ENCODE data around the gene TMEM53. TPM values are rescaled to one million over a fixed set of nuclear protein-coding genes. Genes with fewer than 3 reads are reported as not detected.
"Not testable (repeated sequence)": the region's sequence is repeated elsewhere in the genome, so short reads cannot be mapped to it uniquely, and the experiment has no call there.

TMEM53 gene
- total RNA-seq, 1 donor from 2014 or later: 7.3 TPM

DNA sequence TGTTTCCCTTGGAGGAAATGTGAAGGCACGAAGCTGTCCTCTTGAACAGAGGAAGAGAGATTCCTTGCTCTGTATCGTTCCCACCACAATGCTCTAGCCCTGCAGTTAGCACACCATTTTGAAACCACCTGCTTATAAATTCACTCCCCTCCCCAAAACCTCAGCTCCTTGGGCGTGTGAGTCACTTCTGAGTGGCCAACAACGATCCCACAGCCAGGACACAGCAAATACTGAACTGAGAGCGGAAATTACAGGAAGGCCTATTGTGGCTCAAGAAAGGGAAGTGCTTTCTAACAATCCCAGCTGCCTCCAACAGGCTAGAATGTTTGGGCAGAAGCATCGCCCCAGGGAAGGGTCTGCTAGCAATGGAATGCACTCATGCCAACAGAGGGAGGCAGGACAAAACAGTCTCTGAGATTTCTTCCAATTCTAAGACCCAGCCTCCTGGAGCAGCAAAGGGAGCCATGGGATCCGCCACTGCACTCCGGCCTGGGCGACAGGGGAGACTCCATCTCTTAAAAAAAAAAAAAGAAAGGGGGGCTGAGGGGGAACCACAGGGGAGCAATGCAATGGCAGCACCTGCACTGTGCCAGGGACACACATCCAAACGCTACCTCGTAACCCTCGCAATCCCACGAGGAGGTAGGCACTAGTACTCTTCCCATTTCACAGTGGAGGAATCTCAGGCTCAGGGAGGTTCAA is 1.9 kb downstream of the TMEM53 start:
- Histone ChIP-seq H3K27me3 (ENCODE audit: insufficient read depth, low read length) (no peaks in the 10 kb centered on the region), H3K4me2 (ENCODE audit: low read length) (peak overlapping the region; percentile 91), H3K9ac (ENCODE audit: low read length) (no peak overlapping the region), H2AFZ (ENCODE audit: low read depth, low read length) (peak overlapping the region; percentile 55), H3K9me3 (ENCODE audit: insufficient read depth, low read depth, low read length) (no peaks in the 10 kb centered on the region), H3K4me3 (ENCODE audit: insufficient read depth, low read depth, low read length) (no peak overlapping the region), H3K36me3 (ENCODE audit: insufficient read depth, low read length) (no peaks in the 10 kb centered on the region), H3K27ac (ENCODE audit: low read depth, low read length) (peak overlapping the region; percentile 40), H3K79me2 (ENCODE audit: insufficient read depth, low read length) (no peaks in the 10 kb centered on the region), H3K4me1 (ENCODE audit: insufficient read depth, low read length) (peaks cover 26% of the 10 kb centered on the region), H4K20me1 (ENCODE audit: insufficient read depth, low read length) (no peaks in the 10 kb centered on the region)
- DNase-seq (ENCODE audit: low read depth) (peak; percentile 85), FAIRE-seq (no peak)
- TF ChIP-seq, protein P1, sequence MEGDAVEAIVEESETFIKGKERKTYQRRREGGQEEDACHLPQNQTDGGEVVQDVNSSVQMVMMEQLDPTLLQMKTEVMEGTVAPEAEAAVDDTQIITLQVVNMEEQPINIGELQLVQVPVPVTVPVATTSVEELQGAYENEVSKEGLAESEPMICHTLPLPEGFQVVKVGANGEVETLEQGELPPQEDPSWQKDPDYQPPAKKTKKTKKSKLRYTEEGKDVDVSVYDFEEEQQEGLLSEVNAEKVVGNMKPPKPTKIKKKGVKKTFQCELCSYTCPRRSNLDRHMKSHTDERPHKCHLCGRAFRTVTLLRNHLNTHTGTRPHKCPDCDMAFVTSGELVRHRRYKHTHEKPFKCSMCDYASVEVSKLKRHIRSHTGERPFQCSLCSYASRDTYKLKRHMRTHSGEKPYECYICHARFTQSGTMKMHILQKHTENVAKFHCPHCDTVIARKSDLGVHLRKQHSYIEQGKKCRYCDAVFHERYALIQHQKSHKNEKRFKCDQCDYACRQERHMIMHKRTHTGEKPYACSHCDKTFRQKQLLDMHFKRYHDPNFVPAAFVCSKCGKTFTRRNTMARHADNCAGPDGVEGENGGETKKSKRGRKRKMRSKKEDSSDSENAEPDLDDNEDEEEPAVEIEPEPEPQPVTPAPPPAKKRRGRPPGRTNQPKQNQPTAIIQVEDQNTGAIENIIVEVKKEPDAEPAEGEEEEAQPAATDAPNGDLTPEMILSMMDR (IDR thresholded peaks at IDR 0.05; ENCODE audit: insufficient read depth, low read depth, low read length): no peak
- no peak for TF ChIP-seq EZH2 (IDR thresholded peaks at IDR 0.05; ENCODE audit: insufficient read depth, low read length)
- H3K36me3 Mint-ChIP-seq (ENCODE audit: low read depth, unreplicated experiment): no peaks in the 10 kb centered on the region
- H3K4me3 Mint-ChIP-seq (ENCODE audit: unreplicated experiment): peak overlapping the region; percentile 43
- no peaks in the 10 kb centered on the region for H3K9me3 Mint-ChIP-seq (ENCODE audit: unreplicated experiment)
- peaks cover 23% of the 10 kb centered on the region for H3K4me1 Mint-ChIP-seq (ENCODE audit: low read depth, unreplicated experiment)
- H3K27ac Mint-ChIP-seq (ENCODE audit: unreplicated experiment): peak overlapping the region; percentile 53
- no peaks in the 10 kb centered on the region for H3K27me3 Mint-ChIP-seq (ENCODE audit: low read depth, unreplicated experiment)

DNA sequence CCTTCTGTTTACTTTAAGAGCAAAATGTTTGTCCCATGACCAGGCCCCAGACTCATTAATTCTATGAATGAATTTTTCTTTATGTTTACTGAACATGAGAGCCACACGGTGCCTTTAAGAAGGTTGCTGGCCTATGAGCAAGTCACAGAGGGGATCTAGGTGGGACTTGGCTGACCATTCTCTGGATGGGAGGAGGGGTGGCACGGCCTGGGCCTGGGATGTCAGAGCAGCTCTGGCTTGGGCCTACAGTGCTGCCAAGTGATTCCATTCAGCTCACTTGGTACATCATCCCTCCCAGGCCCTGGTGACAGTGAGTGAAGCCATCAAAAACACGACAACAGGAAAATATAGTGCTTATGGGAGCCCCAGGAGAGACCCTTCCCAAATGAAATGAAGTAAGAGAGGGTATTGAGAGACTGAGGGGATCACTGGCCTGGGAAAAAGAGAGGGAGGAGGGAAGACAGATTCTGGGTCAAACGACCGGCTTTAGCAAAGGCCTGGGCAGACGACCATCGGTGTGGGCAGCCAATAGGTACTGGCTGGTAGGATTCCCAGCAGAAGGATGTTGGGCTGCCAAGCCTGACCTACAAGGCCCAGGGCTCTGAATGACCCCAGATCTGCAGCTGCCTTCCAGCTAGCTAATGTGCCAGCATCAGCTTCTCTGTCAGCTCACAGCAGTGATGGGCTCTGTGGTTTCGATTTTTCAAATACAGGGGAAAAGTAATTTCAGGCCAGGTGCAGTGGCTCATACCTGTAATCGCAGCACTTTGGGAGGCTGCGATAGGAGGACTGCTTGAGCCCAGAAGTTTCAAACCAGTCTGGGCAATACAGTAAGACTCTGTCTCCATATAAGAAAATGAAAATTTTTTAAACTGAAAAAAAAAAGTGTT is 3.3 kb downstream of the TMEM53 start:
- Mint-ChIP-seq H3K9me3 (ENCODE audit: unreplicated experiment) (no peaks in the 10 kb centered on the region), H3K4me1 (ENCODE audit: low read depth, unreplicated experiment) (peaks cover 23% of the 10 kb centered on the region), H3K36me3 (ENCODE audit: low read depth, unreplicated experiment) (no peaks in the 10 kb centered on the region), H3K27me3 (ENCODE audit: low read depth, unreplicated experiment) (no peaks in the 10 kb centered on the region), H3K4me3 (ENCODE audit: unreplicated experiment) (no peak overlapping the region), H3K27ac (ENCODE audit: unreplicated experiment) (peak overlapping the region; percentile 38)
- Histone ChIP-seq H3K9ac (ENCODE audit: low read length) (no peak overlapping the region), H3K4me1 (ENCODE audit: insufficient read depth, low read length) (peaks cover 20% of the 10 kb centered on the region), H3K36me3 (ENCODE audit: insufficient read depth, low read length) (no peaks in the 10 kb centered on the region), H4K20me1 (ENCODE audit: insufficient read depth, low read length) (no peaks in the 10 kb centered on the region), H3K27me3 (ENCODE audit: insufficient read depth, low read length) (no peaks in the 10 kb centered on the region), H3K4me3 (ENCODE audit: insufficient read depth, low read depth, low read length) (no peak overlapping the region), H3K27ac (ENCODE audit: low read depth, low read length) (no peak overlapping the region), H2AFZ (ENCODE audit: low read depth, low read length) (no peak overlapping the region), H3K79me2 (ENCODE audit: insufficient read depth, low read length) (no peaks in the 10 kb centered on the region), H3K4me2 (ENCODE audit: low read length) (no peak overlapping the region), H3K9me3 (ENCODE audit: insufficient read depth, low read depth, low read length) (no peaks in the 10 kb centered on the region)
- FAIRE-seq (no peak), DNase-seq (ENCODE audit: low read depth) (no peak)
- TF ChIP-seq EZH2 (IDR thresholded peaks at IDR 0.05; ENCODE audit: insufficient read depth, low read length): no peak
- TF ChIP-seq, protein P1 (IDR thresholded peaks at IDR 0.05; ENCODE audit: insufficient read depth, low read depth, low read length): no peak

DNA sequence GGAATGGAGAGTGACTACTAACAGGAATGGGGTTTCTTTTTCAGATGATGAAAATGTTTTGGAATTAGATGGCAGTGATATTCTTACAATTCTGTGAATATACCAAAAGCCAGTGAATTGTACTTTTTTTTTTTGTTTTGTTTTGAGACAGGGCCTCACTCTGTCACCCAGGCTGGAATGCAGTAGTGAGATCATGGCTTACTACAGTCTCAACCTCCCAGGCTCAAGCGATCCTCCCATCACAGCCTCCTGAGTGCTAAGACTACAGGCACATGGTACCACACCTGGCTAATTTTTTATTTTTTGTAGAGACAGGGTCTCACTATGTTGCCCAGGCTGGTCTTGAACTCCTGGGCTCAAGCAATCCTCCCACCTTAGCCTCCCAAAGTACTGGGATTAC is 7.6 kb downstream of the TMEM53 start:
- not testable (repeated sequence) for H3K4me2 ChIP-seq (ENCODE audit: low read length); H3K9me3 ChIP-seq (ENCODE audit: insufficient read depth, low read depth, low read length); H3K36me3 Mint-ChIP-seq (ENCODE audit: low read depth, unreplicated experiment); H3K9ac ChIP-seq (ENCODE audit: low read length); H3K4me1 Mint-ChIP-seq (ENCODE audit: low read depth, unreplicated experiment); H3K4me3 ChIP-seq (ENCODE audit: insufficient read depth, low read depth, low read length); H3K36me3 ChIP-seq (ENCODE audit: insufficient read depth, low read length); H3K4me1 ChIP-seq (ENCODE audit: insufficient read depth, low read length); H2AFZ ChIP-seq (ENCODE audit: low read depth, low read length); H3K9me3 Mint-ChIP-seq (ENCODE audit: unreplicated experiment); H3K27ac ChIP-seq (ENCODE audit: low read depth, low read length); DNase-seq (ENCODE audit: low read depth); H3K79me2 ChIP-seq (ENCODE audit: insufficient read depth, low read length); H3K27me3 ChIP-seq (ENCODE audit: insufficient read depth, low read length); H3K4me3 Mint-ChIP-seq (ENCODE audit: unreplicated experiment); H3K27ac Mint-ChIP-seq (ENCODE audit: unreplicated experiment); FAIRE-seq; H3K27me3 Mint-ChIP-seq (ENCODE audit: low read depth, unreplicated experiment); H4K20me1 ChIP-seq (ENCODE audit: insufficient read depth, low read length)

Measured in astrocyte (in vitro differentiated cells and primary cell).